ENCODE data around the gene MEI4.
"Not testable (repeated sequence)": the region's sequence is repeated elsewhere in the genome, so short reads cannot be mapped to it uniquely, and the experiment has no call there.

DNA sequence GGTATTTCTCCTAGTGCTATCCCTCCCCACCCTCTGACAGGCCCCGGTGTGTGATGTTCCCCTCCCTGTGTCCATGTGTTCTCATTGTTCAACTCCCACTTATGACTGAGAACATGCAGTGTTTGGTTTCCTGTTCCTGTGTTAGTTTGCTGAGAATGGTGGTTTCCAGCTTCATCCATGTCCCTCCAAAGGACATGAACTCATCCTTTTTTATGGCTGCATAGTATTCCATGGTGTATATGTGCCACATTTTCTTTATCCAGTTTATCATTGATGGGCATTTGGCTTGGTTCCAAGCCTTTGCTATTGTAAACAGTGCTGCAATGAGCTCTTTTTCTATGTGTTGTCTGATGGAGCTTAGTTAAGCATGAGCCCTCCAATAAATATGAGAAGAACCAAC is 2.2 kb downstream of the MEI4 start:
- TF ChIP-seq, protein P1, sequence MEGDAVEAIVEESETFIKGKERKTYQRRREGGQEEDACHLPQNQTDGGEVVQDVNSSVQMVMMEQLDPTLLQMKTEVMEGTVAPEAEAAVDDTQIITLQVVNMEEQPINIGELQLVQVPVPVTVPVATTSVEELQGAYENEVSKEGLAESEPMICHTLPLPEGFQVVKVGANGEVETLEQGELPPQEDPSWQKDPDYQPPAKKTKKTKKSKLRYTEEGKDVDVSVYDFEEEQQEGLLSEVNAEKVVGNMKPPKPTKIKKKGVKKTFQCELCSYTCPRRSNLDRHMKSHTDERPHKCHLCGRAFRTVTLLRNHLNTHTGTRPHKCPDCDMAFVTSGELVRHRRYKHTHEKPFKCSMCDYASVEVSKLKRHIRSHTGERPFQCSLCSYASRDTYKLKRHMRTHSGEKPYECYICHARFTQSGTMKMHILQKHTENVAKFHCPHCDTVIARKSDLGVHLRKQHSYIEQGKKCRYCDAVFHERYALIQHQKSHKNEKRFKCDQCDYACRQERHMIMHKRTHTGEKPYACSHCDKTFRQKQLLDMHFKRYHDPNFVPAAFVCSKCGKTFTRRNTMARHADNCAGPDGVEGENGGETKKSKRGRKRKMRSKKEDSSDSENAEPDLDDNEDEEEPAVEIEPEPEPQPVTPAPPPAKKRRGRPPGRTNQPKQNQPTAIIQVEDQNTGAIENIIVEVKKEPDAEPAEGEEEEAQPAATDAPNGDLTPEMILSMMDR (conservative IDR thresholded peaks at IDR 0.05; ENCODE audit: low read depth, low read length) = not testable (repeated sequence)
- TF ChIP-seq MXI1 (IDR thresholded peaks at IDR 0.05; ENCODE audit: borderline replicate concordance, low read depth, low read length); POLR2A (IDR thresholded peaks at IDR 0.05; ENCODE audit: low read depth, low read length); CEBPB (IDR thresholded peaks at IDR 0.05; ENCODE audit: low read depth, low read length); SMC3 (IDR thresholded peaks at IDR 0.05; ENCODE audit: low read depth, low read length); BHLHE40 (IDR thresholded peaks at IDR 0.05; ENCODE audit: low read depth, low read length); MAFK (IDR thresholded peaks at IDR 0.05; ENCODE audit: low read depth, low read length); RCOR1 (IDR thresholded peaks at IDR 0.05; ENCODE audit: insufficient replicate concordance, low read length); RAD21 (IDR thresholded peaks at IDR 0.05; ENCODE audit: low read length); CHD1 (IDR thresholded peaks at IDR 0.05; ENCODE audit: low read depth, low read length); NFE2L2 (IDR thresholded peaks at IDR 0.05; ENCODE audit: low read depth, low read length): not testable (repeated sequence)
